ENCODE results near the gene CALHM1.

CALHM1 gene

DNA sequence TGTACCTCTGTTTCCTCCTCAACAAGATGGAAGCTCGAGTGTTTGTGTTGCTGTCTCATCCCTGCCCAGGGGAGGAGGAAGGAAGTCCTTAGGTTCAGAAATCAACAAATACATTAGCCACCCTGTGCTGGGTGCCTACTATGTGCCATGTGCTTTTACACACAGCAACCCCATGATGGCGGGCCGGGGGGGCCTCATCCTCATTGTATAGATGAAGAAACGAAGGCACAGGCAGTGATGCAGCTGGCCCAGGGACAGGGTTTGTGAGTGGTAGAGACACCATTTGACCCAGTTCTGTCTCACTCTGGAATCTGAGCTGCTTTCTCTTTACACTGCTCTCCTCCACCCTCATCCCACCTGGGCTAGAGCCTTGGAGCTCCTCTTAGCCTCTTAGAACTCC is 4.7 kb downstream of the CALHM1 start:
- Mint-ChIP-seq H3K4me1 (ENCODE audit: low read depth) (peaks cover 37% of the 10 kb centered on the region), H3K4me3 (no peak overlapping the region), H3K36me3 (ENCODE audit: low read depth) (peaks cover 18% of the 10 kb centered on the region)

DNA sequence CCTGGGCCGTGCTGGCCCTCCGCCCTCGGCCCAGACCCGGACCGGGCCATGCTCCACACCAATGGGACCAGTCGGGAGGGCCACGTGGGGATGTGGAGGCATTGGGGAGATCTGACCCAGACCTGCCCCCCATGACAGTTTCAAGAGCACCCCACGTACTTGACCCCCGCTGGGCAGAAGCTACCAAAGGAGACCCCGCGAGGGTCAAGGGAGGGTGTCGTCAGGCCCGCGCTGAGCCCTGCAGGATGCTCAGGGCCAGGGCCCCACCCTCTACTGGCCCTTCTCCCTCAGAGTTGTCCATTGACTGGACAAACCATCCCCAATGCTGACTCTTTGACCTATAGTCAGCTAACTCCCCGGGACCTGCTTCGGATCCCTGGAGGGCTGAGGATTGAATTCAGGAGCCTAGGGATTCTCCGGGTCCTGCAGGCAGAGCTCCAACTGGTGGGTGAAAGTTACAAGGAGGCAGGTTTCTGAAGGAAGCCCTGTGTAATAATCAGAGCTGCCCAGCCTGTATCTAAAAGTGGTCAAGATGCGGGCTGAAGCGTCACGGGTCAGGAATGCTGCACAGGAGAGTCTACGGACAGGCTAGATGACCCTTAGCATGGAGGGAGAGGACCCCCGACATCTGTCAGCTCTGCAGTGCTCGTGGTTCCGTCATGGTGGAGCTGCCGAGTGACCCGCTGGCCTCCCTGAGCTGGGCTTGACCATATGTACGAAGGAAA is 6.0 kb downstream of the CALHM1 start:
- H3K27me3 Mint-ChIP-seq (ENCODE audit: low read depth): no peaks in the 10 kb centered on the region
- peak overlapping the region; percentile 88 for H3K4me3 Mint-ChIP-seq
- H3K36me3 Mint-ChIP-seq (ENCODE audit: low read depth): peaks cover 27% of the 10 kb centered on the region
- no peaks in the 10 kb centered on the region for H3K9me3 Mint-ChIP-seq
- H3K27ac Mint-ChIP-seq: peak overlapping the region; percentile 76
- H3K4me1 Mint-ChIP-seq (ENCODE audit: low read depth): peaks cover 44% of the 10 kb centered on the region

More for the DNA sequence above, 4.7 kb downstream of the CALHM1 start:
- no peaks in the 10 kb centered on the region for H3K27me3 Mint-ChIP-seq (ENCODE audit: low read depth)
- H3K9me3 Mint-ChIP-seq: no peaks in the 10 kb centered on the region
- H3K27ac Mint-ChIP-seq: no peak overlapping the region

DNA sequence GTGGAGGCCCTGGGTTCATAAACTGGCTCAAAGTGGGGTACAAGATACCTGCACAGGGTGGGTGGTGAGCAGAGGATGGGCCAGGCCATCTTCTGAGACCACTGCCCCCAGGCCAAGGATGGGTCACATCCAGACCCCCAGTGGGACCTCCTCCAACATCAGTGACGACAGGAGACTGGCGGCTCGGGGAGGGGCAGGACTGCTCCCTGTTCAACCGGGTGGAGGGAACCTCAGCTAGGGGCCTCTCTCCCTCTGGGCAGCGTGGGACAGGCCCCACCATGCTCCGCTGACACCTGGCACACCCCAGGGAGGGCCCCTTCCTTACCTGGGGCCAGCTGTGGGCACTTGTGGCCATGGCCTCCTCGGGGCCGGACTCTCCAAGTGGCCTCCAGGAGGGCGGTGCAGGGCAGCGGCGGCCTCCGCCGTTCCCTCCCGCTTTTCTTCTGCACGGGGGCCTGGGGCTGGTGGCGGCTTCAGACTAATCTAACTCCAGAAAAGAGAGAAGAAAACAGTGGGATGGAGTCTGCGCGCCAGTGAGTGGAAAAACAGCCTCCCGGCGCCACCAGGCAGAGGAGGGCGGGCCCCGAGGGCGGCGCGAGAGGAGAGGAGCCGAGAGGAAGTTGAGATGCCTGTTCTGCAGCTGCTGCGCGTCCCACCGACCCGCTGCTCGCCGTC is 6.7 kb downstream of the CALHM1 start, which contains the start of gene CALHM2:
CALHM2 (minus strand) TSS at position 540 of the 675 bp plus-strand sequence. CDS start 2,429 bp downstream, outside the sequence.
- Mint-ChIP-seq H3K4me1 (ENCODE audit: low read depth) (peaks cover 46% of the 10 kb centered on the region), H3K9me3 (no peaks in the 10 kb centered on the region), H3K36me3 (ENCODE audit: low read depth) (peaks cover 33% of the 10 kb centered on the region), H3K27ac (peak within 1 kb of the TSS; percentile 76), H3K27me3 (ENCODE audit: low read depth) (no peaks in the 10 kb centered on the region), H3K4me3 (peak within 1 kb of the TSS; percentile 88)

DNA sequence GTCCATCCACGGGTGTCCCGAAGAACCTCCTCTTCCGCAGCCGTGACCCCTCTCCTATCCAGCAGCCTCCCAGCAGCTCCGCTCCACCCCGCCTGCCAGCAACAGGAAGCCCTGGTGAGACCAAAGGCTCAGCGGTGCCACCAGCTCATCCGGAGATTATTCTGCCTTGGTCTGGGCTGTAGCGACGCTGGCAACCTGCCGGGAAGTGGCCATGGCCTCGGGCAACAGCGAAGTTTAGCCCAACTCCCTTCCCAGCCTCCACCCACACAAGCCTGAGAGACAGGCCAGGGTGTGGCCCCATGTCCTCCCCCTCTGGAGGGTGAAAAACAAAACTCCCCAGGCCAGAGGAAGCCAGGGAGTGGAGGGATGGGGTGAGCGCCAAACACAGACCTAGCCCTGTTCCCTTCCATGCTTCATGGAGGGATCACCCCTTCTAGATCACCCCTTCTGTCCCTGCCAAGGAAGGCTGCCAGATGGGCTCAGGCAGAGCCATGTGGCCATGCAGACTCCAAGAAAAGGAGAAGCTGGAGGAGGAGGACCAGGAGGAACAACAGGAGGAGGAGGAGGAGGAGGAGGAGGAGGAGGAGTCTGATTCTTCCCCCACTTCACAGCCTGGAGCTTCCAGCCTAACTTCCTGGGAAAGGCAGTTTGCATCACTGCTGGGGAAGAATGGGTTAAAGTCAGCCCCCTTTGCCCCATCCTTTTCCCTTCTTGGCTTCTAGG is 7.4 kb downstream of the CALHM1 start:
- Mint-ChIP-seq H3K9me3 (no peaks in the 10 kb centered on the region), H3K4me3 (peak overlapping the region; percentile 88), H3K27ac (peak overlapping the region; percentile 75), H3K36me3 (ENCODE audit: low read depth) (peaks cover 37% of the 10 kb centered on the region), H3K4me1 (ENCODE audit: low read depth) (peaks cover 49% of the 10 kb centered on the region), H3K27me3 (ENCODE audit: low read depth) (no peaks in the 10 kb centered on the region)

DNA sequence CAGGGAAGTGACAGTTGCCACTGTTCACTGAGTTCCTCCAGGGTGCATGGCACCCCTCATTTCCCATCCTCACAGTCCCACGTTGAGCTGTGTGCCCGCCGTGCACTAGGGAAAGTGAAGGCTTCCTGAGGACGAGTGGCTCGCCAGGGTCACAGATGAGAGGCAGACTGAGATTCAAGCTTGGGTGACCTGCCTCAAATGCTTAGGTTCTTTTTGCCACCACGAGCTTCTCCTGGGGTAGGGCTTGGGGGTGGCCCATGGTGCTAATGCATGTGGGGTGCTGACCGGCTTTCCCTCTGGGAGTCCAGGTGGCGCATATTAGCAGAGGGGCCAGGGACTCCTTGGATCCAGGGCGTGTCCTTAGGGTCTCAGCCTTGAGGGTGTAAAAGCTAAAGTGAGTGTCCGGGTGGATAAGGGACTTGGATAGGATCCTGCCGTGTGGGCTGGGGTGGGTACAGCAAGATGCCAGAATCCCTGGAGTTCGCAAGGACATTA is 8.5 kb downstream of the CALHM1 start:
- Mint-ChIP-seq H3K4me1 (ENCODE audit: low read depth) (peaks cover 51% of the 10 kb centered on the region), H3K27me3 (ENCODE audit: low read depth) (no peaks in the 10 kb centered on the region), H3K27ac (peak overlapping the region; percentile 75), H3K9me3 (no peaks in the 10 kb centered on the region), H3K36me3 (ENCODE audit: low read depth) (peaks cover 44% of the 10 kb centered on the region), H3K4me3 (peak overlapping the region; percentile 88)

DNA sequence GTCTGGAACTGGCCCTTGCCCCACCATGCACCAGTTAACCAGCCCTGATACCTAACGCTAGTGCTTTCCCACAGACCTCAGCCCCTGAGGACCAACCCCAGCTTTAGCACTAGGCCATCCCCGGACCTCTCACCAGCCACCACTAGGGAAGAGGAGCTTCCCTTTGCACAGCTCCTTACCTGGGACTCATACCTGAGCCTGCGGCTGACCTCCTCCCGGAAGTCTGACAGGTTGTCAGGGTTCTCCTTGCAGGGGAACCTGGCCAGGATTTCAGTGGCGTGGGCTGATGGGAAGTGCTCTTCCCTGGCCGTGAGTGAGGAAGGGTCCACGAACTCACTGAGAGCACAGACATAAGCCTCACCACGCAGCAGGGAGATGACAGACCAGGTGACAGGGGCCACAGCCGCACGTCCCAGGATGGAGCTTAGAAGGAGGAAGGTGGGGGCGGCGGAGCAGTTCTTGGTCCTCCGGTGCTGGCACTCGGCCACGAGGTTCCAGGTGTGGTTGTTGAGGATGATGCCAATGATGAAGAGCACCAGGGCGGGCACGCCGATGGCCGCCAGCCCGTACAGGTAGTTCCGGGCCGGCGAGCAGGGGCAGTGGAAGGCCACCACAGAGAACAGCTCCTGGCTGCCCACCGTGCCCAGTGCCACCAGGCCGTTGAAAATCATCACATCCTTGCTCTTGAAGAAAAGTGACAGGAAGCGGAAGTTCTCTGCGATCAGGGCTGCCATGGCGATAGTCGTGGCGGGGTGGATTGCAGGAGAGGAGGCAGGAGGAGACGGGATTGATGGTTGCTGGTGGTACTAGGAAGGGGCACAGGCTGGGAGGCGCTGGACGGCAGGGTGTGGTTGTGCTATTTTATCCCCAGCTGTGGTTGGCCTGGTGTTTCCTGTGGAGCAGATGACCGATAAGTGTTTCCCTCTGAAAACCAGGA is 9.2 kb downstream of the CALHM1 start:
- H3K27ac Mint-ChIP-seq: peak overlapping the region; percentile 46
- H3K4me1 Mint-ChIP-seq (ENCODE audit: low read depth): peaks cover 51% of the 10 kb centered on the region
- H3K4me3 Mint-ChIP-seq: peak overlapping the region; percentile 88
- no peaks in the 10 kb centered on the region for H3K9me3 Mint-ChIP-seq
- H3K36me3 Mint-ChIP-seq (ENCODE audit: low read depth): peaks cover 50% of the 10 kb centered on the region
- H3K27me3 Mint-ChIP-seq (ENCODE audit: low read depth): no peaks in the 10 kb centered on the region

DNA sequence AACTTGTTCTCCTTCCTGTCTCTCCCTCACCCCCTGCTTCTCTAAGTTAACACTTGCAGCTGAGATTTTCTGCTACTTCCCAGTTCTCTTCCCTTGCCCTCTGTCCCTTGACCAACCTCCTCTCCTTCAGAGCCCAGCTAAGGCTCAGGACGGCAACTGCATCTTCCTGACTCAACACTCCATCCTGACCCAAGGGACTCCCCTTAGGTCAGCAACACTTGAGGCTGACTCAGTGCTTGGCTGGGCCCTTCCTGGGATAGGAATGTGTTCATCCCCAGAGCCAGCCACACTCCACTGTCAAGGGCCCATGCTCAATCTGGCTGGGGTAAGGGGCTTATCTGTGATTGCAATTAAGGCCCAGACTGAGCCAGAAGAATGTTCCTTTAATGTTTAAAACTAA is 10.0 kb downstream of the CALHM1 start:
- H3K27me3 Mint-ChIP-seq (ENCODE audit: low read depth): no peaks in the 10 kb centered on the region
- no peaks in the 10 kb centered on the region for H3K9me3 Mint-ChIP-seq
- peaks cover 53% of the 10 kb centered on the region for H3K36me3 Mint-ChIP-seq (ENCODE audit: low read depth)
- peak overlapping the region; percentile 88 for H3K4me3 Mint-ChIP-seq
- peaks cover 48% of the 10 kb centered on the region for H3K4me1 Mint-ChIP-seq (ENCODE audit: low read depth)
- H3K27ac Mint-ChIP-seq: peak overlapping the region; percentile 62

DNA sequence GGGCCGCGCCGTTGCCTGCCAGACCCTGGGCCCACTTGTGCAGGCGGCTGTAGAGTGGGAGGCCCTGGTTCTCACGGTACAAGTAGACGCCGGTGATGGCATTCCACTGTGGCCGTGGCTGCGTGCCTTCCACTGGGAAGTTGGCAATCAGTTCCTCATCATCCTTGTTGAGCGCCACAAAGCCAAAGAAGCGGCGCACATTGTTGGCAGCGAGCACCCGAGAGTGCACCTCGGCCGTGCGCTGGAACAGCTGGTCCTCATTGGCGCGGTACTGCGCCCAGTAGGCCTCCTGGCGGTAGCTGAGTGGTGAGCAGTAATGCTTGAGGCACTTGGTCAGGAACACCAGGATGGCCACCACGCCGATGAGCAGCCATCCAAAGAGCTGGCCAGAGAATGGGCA is 11.5 kb downstream of the CALHM1 start:
- Mint-ChIP-seq H3K27ac (no peak overlapping the region), H3K27me3 (ENCODE audit: low read depth) (no peaks in the 10 kb centered on the region), H3K4me1 (ENCODE audit: low read depth) (peaks cover 39% of the 10 kb centered on the region), H3K4me3 (no peak overlapping the region), H3K9me3 (no peaks in the 10 kb centered on the region), H3K36me3 (ENCODE audit: low read depth) (peaks cover 61% of the 10 kb centered on the region)

DNA sequence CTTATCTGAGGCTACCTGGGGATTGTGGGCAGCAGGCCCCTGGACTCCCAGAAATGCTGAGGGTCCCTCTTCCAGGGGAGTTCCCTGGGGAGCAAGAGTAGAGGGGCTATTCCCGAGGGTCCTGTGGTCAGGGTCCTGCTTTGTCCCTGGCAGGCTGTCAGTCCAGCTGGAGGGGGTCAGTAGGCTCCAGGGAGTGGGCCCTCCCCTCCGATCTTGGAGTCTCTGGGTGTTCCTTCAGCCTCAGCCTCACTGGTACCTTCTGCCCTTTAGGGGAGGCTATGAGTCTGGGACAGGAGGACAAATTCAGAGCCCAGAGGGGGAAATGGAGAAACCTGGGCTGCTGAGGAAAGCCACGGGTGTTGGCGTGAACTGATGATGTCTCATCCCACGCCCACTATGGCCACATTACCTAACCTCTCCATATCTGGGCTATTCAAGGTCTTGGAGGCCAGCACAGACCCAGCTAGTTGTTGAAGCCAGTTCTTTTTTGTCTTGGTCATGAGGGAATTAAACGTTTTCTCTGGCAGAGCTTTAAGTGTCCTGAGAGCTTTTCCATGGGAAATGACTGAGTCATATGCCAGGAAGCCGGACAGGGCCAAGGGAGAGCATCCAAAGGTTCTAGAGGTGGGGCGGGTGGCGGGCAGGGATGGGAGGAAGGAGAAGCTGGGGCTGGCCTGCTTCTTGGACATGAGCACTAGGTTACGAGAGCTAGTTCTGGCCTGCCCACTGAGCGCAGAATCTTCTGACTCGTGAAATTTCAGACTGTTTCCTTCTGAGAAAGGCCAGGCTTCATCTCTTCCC is 12.7 kb downstream of the CALHM1 start:
- Mint-ChIP-seq H3K36me3 (ENCODE audit: low read depth) (peaks cover 60% of the 10 kb centered on the region), H3K27ac (no peak overlapping the region), H3K27me3 (ENCODE audit: low read depth) (no peaks in the 10 kb centered on the region), H3K4me3 (no peak overlapping the region), H3K9me3 (no peaks in the 10 kb centered on the region), H3K4me1 (ENCODE audit: low read depth) (peaks cover 33% of the 10 kb centered on the region)

DNA sequence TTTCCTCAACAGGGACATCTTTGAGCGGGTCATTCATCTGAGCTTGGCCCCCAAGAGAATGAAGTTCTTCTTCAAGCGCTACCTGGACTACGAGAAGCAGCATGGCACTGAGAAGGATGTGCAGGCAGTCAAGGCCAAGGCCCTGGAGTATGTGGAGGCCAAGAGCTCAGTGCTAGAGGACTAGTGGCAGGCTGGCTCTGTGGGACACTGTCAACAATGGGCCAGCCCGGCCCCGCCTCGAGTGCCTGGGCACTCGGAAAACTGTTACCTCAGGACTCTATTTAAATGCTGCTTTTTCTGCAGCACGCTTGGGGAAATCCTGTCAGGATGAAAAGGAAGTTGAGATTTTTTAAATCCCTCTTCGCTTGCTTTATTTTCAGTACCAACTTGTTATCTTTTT is 13.3 kb downstream of the CALHM1 start:
- peaks cover 27% of the 10 kb centered on the region for H3K4me1 Mint-ChIP-seq (ENCODE audit: low read depth)
- H3K36me3 Mint-ChIP-seq (ENCODE audit: low read depth): peaks cover 57% of the 10 kb centered on the region
- H3K4me3 Mint-ChIP-seq: no peak overlapping the region
- H3K27ac Mint-ChIP-seq: no peak overlapping the region
- H3K9me3 Mint-ChIP-seq: no peaks in the 10 kb centered on the region
- H3K27me3 Mint-ChIP-seq (ENCODE audit: low read depth): no peaks in the 10 kb centered on the region

DNA sequence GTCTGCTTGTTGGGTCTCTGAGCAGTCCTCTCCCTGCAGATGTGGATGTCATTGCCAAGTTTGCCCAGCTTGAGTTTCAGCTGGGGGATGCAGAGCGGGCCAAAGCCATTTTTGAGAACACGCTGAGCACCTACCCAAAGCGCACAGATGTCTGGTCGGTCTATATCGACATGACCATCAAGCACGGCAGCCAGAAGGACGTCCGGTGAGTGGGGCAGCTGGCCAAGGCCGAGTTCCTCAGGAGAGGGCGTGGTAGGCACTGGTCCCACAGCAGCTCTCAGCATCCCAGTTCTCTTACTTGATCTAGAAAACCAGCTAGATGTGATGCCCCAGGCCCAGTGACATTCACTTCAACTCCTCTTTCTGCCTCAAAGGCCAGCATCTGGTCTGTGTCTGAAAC is 14.2 kb downstream of the CALHM1 start:
- Mint-ChIP-seq H3K4me3 (no peak overlapping the region), H3K27me3 (ENCODE audit: low read depth) (no peaks in the 10 kb centered on the region), H3K4me1 (ENCODE audit: low read depth) (peaks cover 18% of the 10 kb centered on the region), H3K36me3 (ENCODE audit: low read depth) (peaks cover 54% of the 10 kb centered on the region), H3K9me3 (no peaks in the 10 kb centered on the region), H3K27ac (peak overlapping the region; percentile 36)

DNA sequence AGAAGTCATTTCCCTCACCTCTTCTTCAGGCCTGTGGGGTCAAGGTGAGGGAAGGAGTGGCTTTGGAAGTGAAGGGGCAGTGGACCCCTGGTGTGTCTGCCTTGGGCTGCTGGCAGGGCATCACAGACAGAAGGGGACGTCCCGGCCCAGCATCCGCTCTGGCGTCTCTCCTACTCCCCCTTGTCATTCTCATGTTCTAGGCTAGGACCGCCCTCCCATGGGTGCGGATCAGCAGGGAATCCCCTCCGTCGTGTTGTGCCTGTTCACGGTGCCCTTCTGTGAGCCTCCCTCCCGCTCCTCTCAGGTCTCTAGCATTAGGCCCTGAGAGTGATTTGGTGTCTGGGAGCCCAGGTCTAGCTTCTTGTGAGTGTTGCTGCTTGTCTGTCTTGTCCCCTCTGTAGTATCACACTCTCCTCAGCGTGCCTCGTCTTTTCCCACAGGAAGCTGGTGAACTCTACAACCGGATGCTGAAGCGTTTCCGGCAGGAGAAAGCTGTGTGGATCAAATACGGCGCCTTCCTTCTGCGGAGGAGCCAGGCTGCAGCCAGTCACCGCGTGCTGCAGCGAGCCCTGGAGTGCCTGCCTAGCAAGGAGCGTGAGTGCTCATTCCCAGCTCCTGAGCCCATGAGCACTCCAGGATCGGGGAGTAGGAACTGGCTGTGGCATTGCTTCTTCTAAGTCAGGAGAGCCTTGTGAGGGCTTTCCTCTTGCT is 15.1 kb downstream of the CALHM1 start:
- Mint-ChIP-seq H3K4me3 (no peak overlapping the region), H3K9me3 (no peaks in the 10 kb centered on the region), H3K27me3 (ENCODE audit: low read depth) (no peaks in the 10 kb centered on the region), H3K4me1 (ENCODE audit: low read depth) (peaks cover 11% of the 10 kb centered on the region), H3K27ac (peak overlapping the region; percentile 8), H3K36me3 (ENCODE audit: low read depth) (peaks cover 48% of the 10 kb centered on the region)

DNA sequence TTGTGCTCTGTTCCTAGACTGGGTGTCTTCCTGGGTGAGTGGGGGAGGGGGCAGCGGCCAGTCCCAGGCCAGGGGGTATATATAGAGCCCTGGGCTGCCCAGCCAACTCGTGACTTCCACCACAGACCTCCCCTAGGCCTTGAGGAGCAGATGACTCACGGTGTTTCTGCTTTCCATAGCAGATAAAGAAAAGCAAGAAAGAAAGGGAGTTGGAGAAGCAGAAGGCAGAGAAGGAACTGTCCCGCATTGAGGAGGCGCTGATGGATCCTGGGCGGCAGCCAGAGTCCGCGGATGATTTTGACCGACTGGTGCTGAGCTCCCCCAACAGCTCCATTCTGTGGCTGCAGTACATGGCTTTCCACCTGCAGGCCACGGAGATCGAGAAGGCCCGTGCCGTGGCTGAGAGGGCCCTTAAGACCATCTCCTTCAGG is 16.7 kb downstream of the CALHM1 start:
- Mint-ChIP-seq H3K27me3 (ENCODE audit: low read depth) (no peaks in the 10 kb centered on the region), H3K27ac (no peak overlapping the region), H3K4me1 (ENCODE audit: low read depth) (peaks cover 6% of the 10 kb centered on the region), H3K4me3 (no peak overlapping the region), H3K9me3 (no peaks in the 10 kb centered on the region), H3K36me3 (ENCODE audit: low read depth) (peaks cover 49% of the 10 kb centered on the region)

All from T-helper 1 cell treated with Interleukin-12 subunit alpha and Interleukin-12 subunit beta and Interleukin-4 antibody, amounts not matched to agents 30 μg/mL and 1 μg/mL, for 36 hours (primary cell).